SK-N-SH treated with all-trans-retinoic acid at 6 μM for 48 hours (cell line): Measurements from ENCODE around the gene TBR1.

Experiments used
- ESRRG ChIP-seq: fragments of 250-450 bp; sonication (Bioruptor Pico); IDR thresholded peaks from 2 replicates; pipeline ENCODE4 v1.6.1; 2021; ENCODE audit warnings: mild to moderate bottlenecking
- ISL1 ChIP-seq: fragments of 250-450 bp; sonication (Bioruptor Pico); IDR thresholded peaks from 2 replicates; pipeline ENCODE4 v2.1.2; 2022; ENCODE audit warnings: mild to moderate bottlenecking, moderate library complexity
- RARB ChIP-seq: fragments of 250-450 bp; sonication (Bioruptor Pico); IDR thresholded peaks from 2 replicates; pipeline ENCODE4 v1.8.0; 2021; ENCODE audit warnings: mild to moderate bottlenecking, moderate library complexity
- SNAI2 ChIP-seq: fragments of 250-450 bp; sonication (Bioruptor Pico); IDR thresholded peaks from 2 replicates; pipeline ENCODE4 v1.5.0; 2020; ENCODE audit warnings: mild to moderate bottlenecking, moderate library complexity
- TCF4 ChIP-seq: fragments of 250-450 bp; sonication (Bioruptor Pico); IDR thresholded peaks from 2 replicates; pipeline ENCODE4 v1.8.0; 2021; ENCODE audit warnings: mild to moderate bottlenecking, moderate library complexity, borderline replicate concordance
- ZNF8 ChIP-seq: fragments of 450-650 bp; formaldehyde crosslinking; IDR thresholded peaks from 2 replicates; pipeline ENCODE4 v1.5.0; 2020; ENCODE audit warnings: mild to moderate bottlenecking, moderate library complexity
- TF ChIP-seq, protein P1 (sequence below): fragments of 250-450 bp; sonication (Bioruptor Pico); IDR thresholded peaks from 2 replicates; pipeline ENCODE4 v1.8.0; 2020; ENCODE audit warnings: mild to moderate bottlenecking, moderate library complexity, borderline replicate concordance
- TF ChIP-seq, protein P2 (sequence below): fragments of 250-450 bp; sonication (Bioruptor Pico); IDR thresholded peaks from 2 replicates; pipeline ENCODE4 v1.5.1; 2020; ENCODE audit warnings: low read depth, mild to moderate bottlenecking, moderate library complexity

DNA sequence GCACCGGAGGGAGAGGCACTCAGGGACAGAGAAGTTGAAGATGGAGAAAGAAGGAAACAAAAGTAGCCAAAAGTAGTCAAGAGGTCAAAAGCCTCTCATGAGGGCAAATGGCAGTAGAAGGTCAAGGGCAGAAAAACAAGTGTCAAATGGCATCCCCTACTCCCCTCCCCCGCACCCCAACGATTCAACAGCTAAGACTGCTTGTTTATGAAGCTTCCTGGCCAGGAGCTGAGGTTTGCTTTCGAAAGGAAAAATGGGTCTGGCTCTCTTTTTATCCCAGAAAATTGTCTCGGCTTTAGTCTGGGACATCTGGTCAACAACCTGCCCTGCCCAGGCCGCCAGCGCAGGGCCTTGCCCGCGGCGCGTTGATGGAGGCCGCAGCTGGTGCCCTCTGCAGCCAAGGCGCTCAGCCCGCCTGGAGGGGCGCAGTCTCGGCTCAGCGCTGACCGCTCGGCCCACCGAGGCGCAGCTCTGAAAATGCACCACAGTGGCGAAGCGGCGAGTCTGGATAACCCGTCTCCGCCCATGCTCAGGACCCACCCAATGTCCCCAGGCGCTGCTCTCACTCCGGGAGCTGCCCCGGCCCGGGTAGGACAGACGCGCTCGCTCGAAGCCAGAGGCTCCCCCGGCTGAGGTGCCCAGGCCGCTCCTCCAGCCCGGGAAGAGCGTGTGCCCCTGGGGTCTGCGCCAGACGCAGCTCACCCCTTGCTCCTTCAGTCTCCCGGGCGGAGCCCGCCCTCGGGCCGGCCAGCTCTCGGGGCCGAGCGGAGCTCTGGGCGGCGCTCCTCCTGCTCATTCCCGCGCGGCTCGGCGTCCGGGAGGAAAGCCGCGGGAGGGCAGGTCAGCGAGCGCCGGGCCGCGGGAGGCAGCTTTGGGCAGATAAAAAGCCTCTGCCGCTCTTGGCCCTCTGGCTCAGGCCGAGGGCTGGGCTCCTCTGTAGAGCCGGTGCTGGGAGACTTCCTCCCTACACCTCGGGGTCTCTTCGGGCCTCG, 1.8 kb upstream of the TBR1 start:
- TF ChIP-seq, protein P1, sequence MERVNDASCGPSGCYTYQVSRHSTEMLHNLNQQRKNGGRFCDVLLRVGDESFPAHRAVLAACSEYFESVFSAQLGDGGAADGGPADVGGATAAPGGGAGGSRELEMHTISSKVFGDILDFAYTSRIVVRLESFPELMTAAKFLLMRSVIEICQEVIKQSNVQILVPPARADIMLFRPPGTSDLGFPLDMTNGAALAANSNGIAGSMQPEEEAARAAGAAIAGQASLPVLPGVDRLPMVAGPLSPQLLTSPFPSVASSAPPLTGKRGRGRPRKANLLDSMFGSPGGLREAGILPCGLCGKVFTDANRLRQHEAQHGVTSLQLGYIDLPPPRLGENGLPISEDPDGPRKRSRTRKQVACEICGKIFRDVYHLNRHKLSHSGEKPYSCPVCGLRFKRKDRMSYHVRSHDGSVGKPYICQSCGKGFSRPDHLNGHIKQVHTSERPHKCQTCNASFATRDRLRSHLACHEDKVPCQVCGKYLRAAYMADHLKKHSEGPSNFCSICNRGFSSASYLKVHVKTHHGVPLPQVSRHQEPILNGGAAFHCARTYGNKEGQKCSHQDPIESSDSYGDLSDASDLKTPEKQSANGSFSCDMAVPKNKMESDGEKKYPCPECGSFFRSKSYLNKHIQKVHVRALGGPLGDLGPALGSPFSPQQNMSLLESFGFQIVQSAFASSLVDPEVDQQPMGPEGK, result no peak
- TF ChIP-seq, protein P2, sequence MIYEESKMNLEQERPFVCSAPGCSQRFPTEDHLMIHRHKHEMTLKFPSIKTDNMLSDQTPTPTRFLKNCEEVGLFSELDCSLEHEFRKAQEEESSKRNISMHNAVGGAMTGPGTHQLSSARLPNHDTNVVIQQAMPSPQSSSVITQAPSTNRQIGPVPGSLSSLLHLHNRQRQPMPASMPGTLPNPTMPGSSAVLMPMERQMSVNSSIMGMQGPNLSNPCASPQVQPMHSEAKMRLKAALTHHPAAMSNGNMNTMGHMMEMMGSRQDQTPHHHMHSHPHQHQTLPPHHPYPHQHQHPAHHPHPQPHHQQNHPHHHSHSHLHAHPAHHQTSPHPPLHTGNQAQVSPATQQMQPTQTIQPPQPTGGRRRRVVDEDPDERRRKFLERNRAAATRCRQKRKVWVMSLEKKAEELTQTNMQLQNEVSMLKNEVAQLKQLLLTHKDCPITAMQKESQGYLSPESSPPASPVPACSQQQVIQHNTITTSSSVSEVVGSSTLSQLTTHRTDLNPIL (CRISPR knock-in tag), result no peak
- no peak for TF ChIP-seq SNAI2 (CRISPR knock-in tag)
- TF ChIP-seq TCF4 (CRISPR knock-in tag), result no peak
- TF ChIP-seq ISL1, result no peak
- no peak for TF ChIP-seq ZNF8 (CRISPR knock-in tag)
- TF ChIP-seq RARB, result no peak
- TF ChIP-seq ESRRG (CRISPR knock-in tag), result no peak
